Fibroblast of peridontal ligament (primary cell): ENCODE results near the gene SLC16A12.
"Not testable (repeated sequence)": the region's sequence is repeated elsewhere in the genome, so short reads cannot be mapped to it uniquely, and the experiment has no call there.

Experiments used
- DNase-seq: peaks from one replicate; pipeline ENCODE4 v3.0.0-alpha.2; 2010; ENCODE audit errors: extremely low read depth

The SLC16A12 gene

GRCh38 chr10:89549510-89549909 is 14.1 kb upstream of the SLC16A12 start:
- no peak for DNase-seq

- no peak for DNase-seq
These were observed 13.3 kb upstream of the SLC16A12 start for GRCh38 chr10:89548673-89549072.

- no peak for DNase-seq
These were observed 12.6 kb upstream of the SLC16A12 start for GRCh38 chr10:89547853-89548513.

GRCh38 chr10:89546651-89547050 is 11.3 kb upstream of the SLC16A12 start:
- DNase-seq = not testable (repeated sequence)

- no peak for DNase-seq
These were observed 8.4 kb upstream of the SLC16A12 start for GRCh38 chr10:89543841-89544240.

GRCh38 chr10:89540420-89540949 is 5.1 kb upstream of the SLC16A12 start:
- peak; percentile 64 for DNase-seq

- DNase-seq = no peak
These were observed 2.0 kb upstream of the SLC16A12 start for GRCh38 chr10:89537364-89537763.

- DNase-seq = no peak
These were observed 590 bp upstream of the SLC16A12 start for GRCh38 chr10:89536013-89536354.

- no peak for DNase-seq
These were observed 598 bp downstream of the SLC16A12 start for GRCh38 chr10:89534826-89535166.

- DNase-seq = no peak
These were observed 2.9 kb downstream of the SLC16A12 start for GRCh38 chr10:89532476-89532875.

GRCh38 chr10:89531359-89531758 is 4.0 kb downstream of the SLC16A12 start:
- no peak for DNase-seq

- DNase-seq = peak; percentile 60
These were observed 5.7 kb downstream of the SLC16A12 start for GRCh38 chr10:89529711-89530110.

GRCh38 chr10:89526358-89526757 is 9.0 kb downstream of the SLC16A12 start:
- DNase-seq = peak; percentile 41

- DNase-seq = no peak
These were observed 9.8 kb downstream of the SLC16A12 start for GRCh38 chr10:89525556-89525955.

- no peak for DNase-seq
These were observed 11.1 kb downstream of the SLC16A12 start for GRCh38 chr10:89524279-89524678.

GRCh38 chr10:89523274-89523673 is 12.1 kb downstream of the SLC16A12 start:
- DNase-seq = no peak

GRCh38 chr10:89522463-89522862 is 12.9 kb downstream of the SLC16A12 start:
- DNase-seq = no peak

- DNase-seq = no peak
These were observed 14.0 kb downstream of the SLC16A12 start for GRCh38 chr10:89521368-89521767.

- no peak for DNase-seq
These were observed 14.7 kb downstream of the SLC16A12 start for GRCh38 chr10:89520706-89521105.

GRCh38 chr10:89518876-89519842 is 16.2 kb downstream of the SLC16A12 start:
- DNase-seq = peak; percentile 94

GRCh38 chr10:89518108-89518507 is 17.3 kb downstream of the SLC16A12 start:
- peak; percentile 44 for DNase-seq

- peak; percentile 94 for DNase-seq
These were observed 19.1 kb downstream of the SLC16A12 start for GRCh38 chr10:89516149-89516832.
